ENCODE results near the gene SCAF1. TPM values are rescaled to one million over a fixed set of nuclear protein-coding genes. Genes with fewer than 3 reads are reported as not detected.
A peak's percentile ranks its signal among the peaks of the same experiment; 100 is the strongest.

SCAF1 gene
- total RNA-seq, 1 donor from 2014 or later: 90.7 TPM

DNA sequence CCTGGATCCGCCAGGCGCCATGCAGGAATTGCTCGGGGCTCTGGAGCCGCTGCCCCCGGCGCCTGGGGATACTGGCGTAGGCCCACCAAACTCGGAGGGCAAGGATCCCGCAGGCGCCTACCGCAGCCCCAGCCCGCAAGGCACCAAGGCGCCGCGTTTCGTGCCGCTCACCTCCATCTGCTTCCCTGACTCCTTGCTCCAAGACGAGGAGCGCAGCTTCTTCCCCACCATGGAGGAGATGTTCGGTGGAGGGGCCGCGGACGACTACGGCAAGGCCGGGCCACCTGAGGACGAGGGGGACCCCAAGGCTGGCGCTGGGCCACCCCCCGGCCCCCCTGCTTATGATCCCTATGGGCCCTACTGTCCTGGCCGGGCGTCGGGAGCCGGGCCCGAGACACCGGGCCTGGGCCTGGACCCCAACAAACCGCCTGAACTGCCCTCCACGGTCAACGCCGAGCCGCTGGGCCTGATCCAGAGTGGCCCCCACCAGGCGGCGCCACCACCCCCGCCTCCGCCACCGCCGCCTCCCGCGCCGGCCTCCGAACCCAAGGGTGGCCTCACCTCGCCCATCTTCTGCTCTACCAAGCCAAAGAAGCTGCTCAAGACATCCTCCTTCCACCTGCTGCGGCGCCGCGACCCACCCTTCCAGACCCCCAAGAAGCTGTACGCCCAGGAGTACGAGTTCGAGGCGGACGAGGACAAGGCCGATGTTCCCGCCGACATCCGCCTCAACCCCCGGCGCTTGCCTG lies 44.9 kb upstream of the SCAF1 start:
- Mint-ChIP-seq H3K27me3 (no peaks in the 10 kb centered on the region), H3K9me3 (ENCODE audit: low read depth) (no peaks in the 10 kb centered on the region), H3K36me3 (ENCODE audit: insufficient read depth) (peaks cover 21% of the 10 kb centered on the region), H3K4me3 (ENCODE audit: low read depth) (no peak overlapping the region), H3K27ac (no peak overlapping the region), H3K4me1 (ENCODE audit: low read depth) (peaks cover 15% of the 10 kb centered on the region)
- DNase-seq (ENCODE audit: low spot score, unreplicated experiment): no peak
- TF ChIP-seq, protein P1, sequence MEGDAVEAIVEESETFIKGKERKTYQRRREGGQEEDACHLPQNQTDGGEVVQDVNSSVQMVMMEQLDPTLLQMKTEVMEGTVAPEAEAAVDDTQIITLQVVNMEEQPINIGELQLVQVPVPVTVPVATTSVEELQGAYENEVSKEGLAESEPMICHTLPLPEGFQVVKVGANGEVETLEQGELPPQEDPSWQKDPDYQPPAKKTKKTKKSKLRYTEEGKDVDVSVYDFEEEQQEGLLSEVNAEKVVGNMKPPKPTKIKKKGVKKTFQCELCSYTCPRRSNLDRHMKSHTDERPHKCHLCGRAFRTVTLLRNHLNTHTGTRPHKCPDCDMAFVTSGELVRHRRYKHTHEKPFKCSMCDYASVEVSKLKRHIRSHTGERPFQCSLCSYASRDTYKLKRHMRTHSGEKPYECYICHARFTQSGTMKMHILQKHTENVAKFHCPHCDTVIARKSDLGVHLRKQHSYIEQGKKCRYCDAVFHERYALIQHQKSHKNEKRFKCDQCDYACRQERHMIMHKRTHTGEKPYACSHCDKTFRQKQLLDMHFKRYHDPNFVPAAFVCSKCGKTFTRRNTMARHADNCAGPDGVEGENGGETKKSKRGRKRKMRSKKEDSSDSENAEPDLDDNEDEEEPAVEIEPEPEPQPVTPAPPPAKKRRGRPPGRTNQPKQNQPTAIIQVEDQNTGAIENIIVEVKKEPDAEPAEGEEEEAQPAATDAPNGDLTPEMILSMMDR (IDR thresholded peaks at IDR 0.05; ENCODE audit: unreplicated experiment): no peak

GRCh38 chr19:49597703-49597974 lies 44.4 kb upstream of the SCAF1 start:
- Mint-ChIP-seq H3K4me1 (ENCODE audit: low read depth) (peaks cover 12% of the 10 kb centered on the region), H3K9me3 (ENCODE audit: low read depth) (no peaks in the 10 kb centered on the region), H3K27ac (no peak overlapping the region), H3K4me3 (ENCODE audit: low read depth) (no peak overlapping the region), H3K27me3 (no peaks in the 10 kb centered on the region), H3K36me3 (ENCODE audit: insufficient read depth) (peaks cover 21% of the 10 kb centered on the region)
- TF ChIP-seq, protein P1 (IDR thresholded peaks at IDR 0.05; ENCODE audit: unreplicated experiment): no peak
- DNase-seq (ENCODE audit: low spot score, unreplicated experiment): no peak

DNA sequence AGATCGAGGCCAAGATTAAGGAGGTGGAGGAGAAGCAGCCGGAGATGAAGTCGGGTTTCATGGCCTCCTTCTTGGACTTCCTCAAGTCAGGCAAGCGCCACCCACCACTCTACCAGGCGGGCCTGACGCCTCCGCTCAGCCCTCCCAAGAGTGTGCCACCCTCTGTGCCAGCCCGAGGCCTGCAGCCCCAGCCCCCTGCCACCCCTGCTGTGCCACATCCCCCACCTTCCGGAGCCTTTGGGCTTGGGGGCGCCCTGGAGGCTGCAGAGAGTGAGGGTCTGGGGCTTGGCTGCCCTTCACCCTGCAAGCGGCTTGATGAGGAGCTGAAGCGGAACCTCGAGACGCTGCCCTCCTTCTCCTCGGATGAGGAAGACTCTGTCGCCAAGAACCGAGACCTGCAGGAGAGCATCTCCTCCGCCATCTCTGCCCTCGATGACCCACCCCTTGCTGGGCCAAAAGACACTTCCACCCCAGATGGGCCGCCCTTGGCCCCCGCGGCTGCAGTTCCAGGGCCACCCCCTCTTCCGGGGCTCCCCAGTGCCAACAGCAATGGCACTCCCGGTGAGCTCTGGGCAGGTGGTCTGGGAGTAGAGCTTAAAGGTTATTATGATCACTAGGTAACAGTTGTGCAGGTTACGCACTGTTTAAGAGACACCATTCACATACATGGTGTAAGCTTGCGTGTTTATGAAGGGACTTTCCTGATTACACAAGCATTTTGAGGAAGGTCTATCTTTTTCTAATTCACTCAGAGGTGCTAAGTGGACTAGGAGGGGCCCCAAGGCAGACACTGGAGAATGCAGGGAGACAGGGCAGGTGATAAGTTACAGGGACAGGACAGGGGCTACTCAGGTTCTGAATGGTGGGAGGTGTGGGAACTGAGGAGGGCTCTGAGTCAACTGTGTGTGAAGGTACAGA lies 42.4 kb upstream of the SCAF1 start:
- Mint-ChIP-seq H3K4me3 (ENCODE audit: low read depth) (no peak overlapping the region), H3K36me3 (ENCODE audit: insufficient read depth) (peaks cover 18% of the 10 kb centered on the region), H3K4me1 (ENCODE audit: low read depth) (peaks cover under 1% of the 10 kb centered on the region), H3K9me3 (ENCODE audit: low read depth) (no peaks in the 10 kb centered on the region), H3K27ac (no peak overlapping the region), H3K27me3 (no peaks in the 10 kb centered on the region)
- TF ChIP-seq, protein P1 (IDR thresholded peaks at IDR 0.05; ENCODE audit: unreplicated experiment): no peak
- DNase-seq (ENCODE audit: low spot score, unreplicated experiment): no peak

DNA sequence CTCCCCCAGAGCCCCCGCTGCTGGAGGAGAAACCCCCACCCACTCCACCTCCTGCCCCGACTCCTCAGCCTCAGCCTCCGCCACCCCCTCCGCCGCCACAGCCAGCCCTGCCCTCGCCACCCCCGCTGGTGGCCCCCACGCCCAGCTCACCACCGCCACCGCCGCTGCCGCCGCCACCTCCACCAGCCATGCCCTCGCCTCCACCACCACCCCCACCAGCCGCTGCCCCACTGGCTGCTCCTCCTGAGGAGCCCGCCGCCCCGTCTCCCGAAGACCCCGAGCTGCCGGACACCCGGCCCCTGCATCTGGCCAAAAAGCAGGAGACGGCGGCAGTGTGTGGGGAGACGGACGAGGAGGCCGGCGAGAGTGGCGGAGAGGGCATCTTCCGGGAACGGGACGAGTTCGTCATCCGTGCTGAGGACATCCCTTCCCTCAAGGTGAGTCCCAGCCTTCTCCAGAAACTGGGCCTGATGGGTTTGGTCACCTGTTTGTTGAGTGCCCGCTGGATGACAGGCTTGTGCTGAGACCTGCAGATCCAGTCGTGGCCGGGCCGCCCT lies 40.4 kb upstream of the SCAF1 start:
- no peak for DNase-seq (ENCODE audit: low spot score, unreplicated experiment)
- Mint-ChIP-seq H3K4me1 (ENCODE audit: low read depth) (no peaks in the 10 kb centered on the region), H3K27me3 (no peaks in the 10 kb centered on the region), H3K27ac (no peak overlapping the region), H3K9me3 (ENCODE audit: low read depth) (no peaks in the 10 kb centered on the region), H3K36me3 (ENCODE audit: insufficient read depth) (peaks cover 21% of the 10 kb centered on the region), H3K4me3 (ENCODE audit: low read depth) (no peak overlapping the region)
- TF ChIP-seq, protein P1 (IDR thresholded peaks at IDR 0.05; ENCODE audit: unreplicated experiment): no peak

- DNase-seq (ENCODE audit: low spot score, unreplicated experiment): no peak
- H3K27me3 Mint-ChIP-seq: no peaks in the 10 kb centered on the region
- H3K4me3 Mint-ChIP-seq (ENCODE audit: low read depth): no peak overlapping the region
- TF ChIP-seq, protein P1 (IDR thresholded peaks at IDR 0.05; ENCODE audit: unreplicated experiment): no peak
- H3K27ac Mint-ChIP-seq: peak overlapping the region; percentile 64
- H3K9me3 Mint-ChIP-seq (ENCODE audit: low read depth): no peaks in the 10 kb centered on the region
- H3K36me3 Mint-ChIP-seq (ENCODE audit: insufficient read depth): peaks cover 24% of the 10 kb centered on the region
- no peaks in the 10 kb centered on the region for H3K4me1 Mint-ChIP-seq (ENCODE audit: low read depth)
Observed at GRCh38 chr19:49602806-49603205, 39.2 kb upstream of the SCAF1 start.
